Measurements from ENCODE around the gene SCYL2.
"Not testable (repeated sequence)": the region's sequence is repeated elsewhere in the genome, so short reads cannot be mapped to it uniquely, and the experiment has no call there.

DNA sequence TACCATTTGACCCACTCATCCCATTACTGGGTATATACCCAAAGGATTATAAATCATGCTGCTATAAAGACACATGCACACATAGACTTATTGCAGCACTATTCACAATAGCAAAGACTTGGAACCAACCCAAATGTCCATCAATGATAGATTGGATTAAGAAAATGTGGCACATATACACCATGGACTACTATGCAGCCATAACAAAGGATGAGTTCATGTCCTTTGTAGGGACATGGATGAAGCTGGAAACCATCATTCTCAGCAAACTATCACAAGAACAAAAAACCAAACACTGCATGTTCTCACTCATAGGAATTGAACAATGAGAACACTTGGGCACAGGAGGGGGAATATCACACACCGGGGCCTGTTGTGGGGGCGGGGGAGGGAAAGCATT is 75.9 kb downstream of the SCYL2 start:
- TF ChIP-seq CTCF (IDR thresholded peaks at IDR 0.05; ENCODE audit: insufficient read depth, low read depth, low read length); EZH2 (IDR thresholded peaks at IDR 0.05; ENCODE audit: insufficient read depth, low read length): not testable (repeated sequence)

All from astrocyte (in vitro differentiated cells and primary cell).